GM12874 (cell line): ENCODE measurements around the gene OTUD1.

Source experiments
- CTCF ChIP-seq: IDR thresholded peaks from 2 replicates; pipeline ENCODE4 v1.5.1; 2011; ENCODE audit warnings: low read depth, mild to moderate bottlenecking, control low read depth, low read length, moderate library complexity; ENCODE audit not compliant: insufficient read depth

The OTUD1 gene

GRCh38 chr10:23432166-23432565, 6.7 kb upstream of the OTUD1 start:
- no peak for TF ChIP-seq CTCF

- no peak for TF ChIP-seq CTCF
These were observed 6.2 kb upstream of the OTUD1 start for GRCh38 chr10:23432639-23433038.

GRCh38 chr10:23433701-23434100, 5.2 kb upstream of the OTUD1 start:
- no peak for TF ChIP-seq CTCF

- no peak for TF ChIP-seq CTCF
These were observed 3.5 kb upstream of the OTUD1 start for GRCh38 chr10:23435378-23435777.

GRCh38 chr10:23436983-23437382, 1.9 kb upstream of the OTUD1 start:
- TF ChIP-seq CTCF: no peak

- TF ChIP-seq CTCF: no peak
These were observed 820 bp upstream of the OTUD1 start for GRCh38 chr10:23437963-23438546.

GRCh38 chr10:23439452-23439960, 631 bp downstream of the OTUD1 start:
- TF ChIP-seq CTCF: no peak
